Measurements from ENCODE around the gene PKDCC. TPM values are rescaled to one million over a fixed set of nuclear protein-coding genes. Genes with fewer than 3 reads are reported as not detected.

PKDCC gene
- total RNA-seq: under 1 TPM in 1 of 2 experiments, not detected in 1; 0.13 TPM

GRCh38 chr2:42047488-42048298, at the start of gene PKDCC:
Gene PKDCC, plus strand, starts transcription at chr2:42048021. Its CDS starts 179 bp downstream, at chr2:42048200.
- CTCF ChIA-PET: no interaction called here

GRCh38 chr2:41998186-41999127, 49.4 kb upstream of the PKDCC start:
- CTCF ChIA-PET: no interaction called here
- POLR2A ChIA-PET: no interaction called here

More at GRCh38 chr2:42047488-42048298, at the start of gene PKDCC:
- POLR2A ChIA-PET: no interaction called here

GRCh38 chr2:41999128-41999480, 48.7 kb upstream of the PKDCC start:
- ChIA-PET CTCF (no interaction called here), POLR2A (no interaction called here)

- CTCF ChIA-PET: no interaction called here
- POLR2A ChIA-PET: no interaction called here
These were observed 48.1 kb upstream of the PKDCC start for GRCh38 chr2:41999592-42000281.

GRCh38 chr2:42001711-42002201, 46.1 kb upstream of the PKDCC start:
- ChIA-PET CTCF (no interaction called here), POLR2A (no interaction called here)

GRCh38 chr2:42007551-42007950, 40.3 kb upstream of the PKDCC start:
- POLR2A ChIA-PET: no interaction called here
- CTCF ChIA-PET: no interaction called here

- ChIA-PET POLR2A (no interaction called here), CTCF (no interaction called here)
These were observed 39.4 kb upstream of the PKDCC start for GRCh38 chr2:42008241-42008921.

GRCh38 chr2:42009657-42010580, 37.9 kb upstream of the PKDCC start:
- POLR2A ChIA-PET: no interaction called here
- CTCF ChIA-PET: interaction anchor here (1.4 kb wide), 1 partner anchor 140 kb away, joined by 3 read pairs; no protein-coding TSS in a partner anchor

GRCh38 chr2:42010743-42011298, 37.0 kb upstream of the PKDCC start:
- POLR2A ChIA-PET: no interaction called here
- CTCF ChIA-PET: interaction anchor here (1.4 kb wide), 1 partner anchor 141 kb away, joined by 3 read pairs; no protein-coding TSS in a partner anchor

GRCh38 chr2:42012137-42012536, 35.7 kb upstream of the PKDCC start:
- POLR2A ChIA-PET: no interaction called here

GRCh38 chr2:42012651-42013050, 35.2 kb upstream of the PKDCC start:
- ChIA-PET CTCF (no interaction called here), POLR2A (no interaction called here)

More at GRCh38 chr2:42012137-42012536, 35.7 kb upstream of the PKDCC start:
- CTCF ChIA-PET: no interaction called here

- ChIA-PET POLR2A (no interaction called here), CTCF (interaction anchor here (0.7 kb wide), 2 partner anchors 28 to 73 kb away, joined by 5 to 6 read pairs; no protein-coding TSS in a partner anchor)
These were observed 34.4 kb upstream of the PKDCC start for GRCh38 chr2:42013409-42013808.

- POLR2A ChIA-PET: no interaction called here
- CTCF ChIA-PET: no interaction called here
These were observed 26.4 kb upstream of the PKDCC start for GRCh38 chr2:42021464-42021863.

GRCh38 chr2:42025151-42025582, 22.7 kb upstream of the PKDCC start:
- POLR2A ChIA-PET: no interaction called here
- CTCF ChIA-PET: no interaction called here

GRCh38 chr2:42026272-42026671, 21.5 kb upstream of the PKDCC start:
- CTCF ChIA-PET: no interaction called here
- POLR2A ChIA-PET: no interaction called here

- ChIA-PET POLR2A (no interaction called here), CTCF (interaction anchor here (0.8 to 0.9 kb wide), 2 partner anchors 86 to 258 kb away, joined by 3 read pairs; no protein-coding TSS in a partner anchor)
These were observed 19.2 kb upstream of the PKDCC start for GRCh38 chr2:42028571-42029148.

GRCh38 chr2:42029171-42029570, 18.6 kb upstream of the PKDCC start:
- POLR2A ChIA-PET: no interaction called here
- CTCF ChIA-PET: interaction anchor here (0.7 to 0.9 kb wide), 2 partner anchors 250 to 258 kb away, joined by 3 read pairs; no protein-coding TSS in a partner anchor
